SW480 (cell line): ENCODE data around the gene RAB7B.

Experiments
- DNase-seq: peaks from one replicate; pipeline ENCODE4 v3.0.0-alpha.2; 2016; ENCODE audit warnings: low spot score

The RAB7B gene

DNA sequence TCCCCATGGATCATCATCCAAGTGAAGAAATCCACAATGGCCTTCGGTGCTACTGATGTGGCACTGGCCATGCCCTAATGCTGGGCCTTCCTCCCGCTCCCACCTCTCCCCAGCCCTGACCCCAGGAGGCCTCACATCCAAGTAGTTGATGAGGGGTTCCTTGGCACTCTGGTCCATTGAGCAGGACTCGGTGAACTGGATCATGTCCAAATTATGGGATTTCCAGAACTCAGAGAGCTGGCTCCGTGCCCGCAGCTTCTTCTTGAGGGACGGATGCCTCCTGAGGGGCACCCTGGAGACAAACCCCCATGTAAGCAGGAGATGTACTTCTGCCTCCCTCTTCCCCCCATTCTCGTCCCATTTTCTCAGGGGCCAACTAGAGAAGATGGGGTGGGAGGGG is 19.6 kb upstream of the RAB7B start:
- DNase-seq, result no peak

- peak; percentile 39 for DNase-seq
Measured at GRCh38 chr1:206021626-206022365, 18.6 kb upstream of the RAB7B start.

GRCh38 chr1:206021008-206021625 is 17.9 kb upstream of the RAB7B start:
- DNase-seq, result no peak

DNA sequence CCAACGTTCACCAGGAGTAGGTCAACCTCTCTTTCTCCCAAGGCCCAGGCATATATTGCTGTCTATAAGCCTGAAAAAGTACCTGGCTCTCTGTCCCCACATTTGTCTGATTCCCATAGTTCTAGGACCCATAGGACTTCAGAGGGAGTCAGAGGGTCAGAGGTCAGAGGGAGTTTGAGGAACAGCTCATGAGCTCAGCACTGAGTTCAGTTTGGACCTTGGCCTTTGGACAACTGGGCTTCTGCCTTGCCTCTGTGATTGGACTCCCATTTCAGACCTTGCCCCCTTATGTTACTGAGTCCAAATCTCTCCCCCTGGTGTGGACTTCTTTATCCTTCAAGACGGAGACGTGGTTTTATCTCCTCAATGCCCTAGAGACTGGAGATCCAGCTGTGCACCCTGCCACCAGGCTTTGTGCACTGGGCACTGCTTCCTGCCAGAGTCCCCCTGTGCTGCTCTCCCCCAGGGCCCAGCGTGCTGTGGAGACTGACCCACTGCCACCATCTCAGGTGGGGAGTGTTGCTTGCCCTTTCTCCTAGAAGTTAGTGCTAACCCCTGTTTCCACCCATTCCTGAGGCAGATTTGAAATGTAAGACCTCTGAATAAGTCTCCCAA is 17.3 kb upstream of the RAB7B start:
- no peak for DNase-seq

- no peak for DNase-seq
Measured at GRCh38 chr1:206015071-206015470, 11.9 kb upstream of the RAB7B start.

DNA sequence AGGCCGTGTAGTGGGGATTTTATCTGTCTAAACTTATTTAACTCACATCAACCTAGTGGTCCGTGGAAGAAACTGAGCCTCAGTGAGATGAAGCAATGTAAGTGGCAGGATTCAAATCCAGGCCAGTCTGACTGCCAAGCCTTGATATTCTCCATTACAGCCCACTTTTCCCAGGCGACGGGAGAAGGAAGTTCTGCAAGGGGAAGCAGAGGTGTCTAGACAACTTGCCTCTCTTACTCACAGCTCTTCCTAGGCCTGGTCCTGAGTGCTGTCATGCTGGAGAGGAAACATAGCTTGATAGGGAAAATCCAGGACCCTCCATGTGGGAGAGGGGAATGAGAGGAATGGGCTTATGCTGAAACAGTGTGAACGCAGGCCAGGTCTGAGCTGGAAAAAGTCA is 11.4 kb upstream of the RAB7B start:
- DNase-seq, result no peak

- DNase-seq, result no peak
Measured at GRCh38 chr1:206013026-206013795, 10.0 kb upstream of the RAB7B start.

DNA sequence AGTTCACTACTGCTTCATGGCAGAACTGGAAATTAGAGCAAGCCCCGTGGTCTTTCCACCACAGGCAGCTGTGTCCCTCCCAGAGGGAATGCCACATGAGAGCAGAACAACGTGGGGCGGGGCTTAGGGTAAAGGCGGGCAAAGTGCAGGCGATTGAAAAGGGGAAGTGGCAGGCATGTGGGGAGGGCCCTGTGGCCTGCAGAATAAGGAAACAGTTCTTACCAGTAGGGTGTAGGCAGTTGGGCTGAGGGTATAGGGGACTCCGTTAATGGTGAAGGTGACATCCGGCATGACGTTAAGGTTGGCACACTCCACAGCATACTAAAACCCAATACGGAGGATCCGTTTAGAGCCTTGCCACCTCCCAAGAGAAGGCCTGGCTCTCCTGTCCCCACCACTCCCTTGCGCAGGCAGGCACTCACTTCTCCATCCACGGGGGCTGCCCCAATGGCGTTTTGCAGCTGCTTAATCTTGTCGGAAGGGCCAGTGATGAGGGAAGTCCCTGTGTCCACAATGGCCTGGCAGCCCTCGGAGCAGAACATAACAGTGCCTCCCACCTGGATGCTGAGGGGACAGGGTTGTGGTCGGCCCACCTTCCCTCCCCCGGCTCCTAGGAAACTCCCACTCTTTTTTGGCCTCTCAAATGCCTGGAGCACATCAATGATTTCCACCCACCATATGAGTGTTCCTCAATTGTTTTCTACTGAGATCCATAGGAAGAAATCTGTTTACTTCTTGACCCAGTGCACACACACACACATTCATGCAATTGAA is 9.1 kb upstream of the RAB7B start:
- DNase-seq, result peak; percentile 80

DNA sequence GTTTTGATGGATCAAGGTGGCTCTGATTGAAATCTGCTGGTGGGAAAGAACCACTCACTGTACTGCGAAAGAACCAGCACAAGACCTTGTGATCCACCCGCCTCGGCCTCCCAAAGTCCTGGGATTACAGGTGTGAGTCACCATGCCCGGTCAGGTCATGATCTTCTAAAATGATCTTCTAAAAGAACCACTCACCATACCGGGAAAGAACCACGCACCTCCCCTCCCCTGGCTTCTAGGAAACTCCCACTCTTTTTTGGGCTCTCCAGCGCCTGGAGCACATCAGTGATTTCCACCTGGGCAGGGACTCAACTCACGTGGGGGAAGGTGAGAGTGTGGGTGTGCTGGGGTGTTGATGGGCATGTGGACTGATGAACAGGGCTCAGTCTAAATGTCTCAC is 7.9 kb upstream of the RAB7B start:
- DNase-seq, result no peak

GRCh38 chr1:206010060-206010459 is 6.9 kb upstream of the RAB7B start:
- no peak for DNase-seq

GRCh38 chr1:206006946-206007345 is 3.8 kb upstream of the RAB7B start:
- DNase-seq, result no peak

- DNase-seq, result no peak
Measured at GRCh38 chr1:206005778-206006180, 2.6 kb upstream of the RAB7B start.

GRCh38 chr1:206005234-206005633 is 2.0 kb upstream of the RAB7B start:
- no peak for DNase-seq

DNA sequence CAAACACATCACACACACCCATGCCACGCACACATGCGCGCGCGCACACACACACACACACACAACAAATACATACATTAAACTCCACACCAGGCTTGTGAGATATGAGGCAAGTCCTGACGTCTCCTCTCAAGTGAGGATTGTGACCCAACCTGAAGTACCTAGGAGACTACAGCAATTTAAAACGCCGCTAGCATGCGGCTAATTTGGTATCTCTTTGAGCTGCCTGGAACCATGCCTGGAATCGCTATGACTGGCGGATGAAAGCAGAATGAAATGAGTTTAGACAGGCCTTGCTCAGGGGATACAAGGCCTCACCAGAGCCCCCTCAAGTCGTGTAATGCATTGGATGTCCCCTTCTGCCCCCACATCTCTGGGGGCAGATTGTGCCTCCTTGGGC is 1.6 kb upstream of the RAB7B start:
- no peak for DNase-seq

DNA sequence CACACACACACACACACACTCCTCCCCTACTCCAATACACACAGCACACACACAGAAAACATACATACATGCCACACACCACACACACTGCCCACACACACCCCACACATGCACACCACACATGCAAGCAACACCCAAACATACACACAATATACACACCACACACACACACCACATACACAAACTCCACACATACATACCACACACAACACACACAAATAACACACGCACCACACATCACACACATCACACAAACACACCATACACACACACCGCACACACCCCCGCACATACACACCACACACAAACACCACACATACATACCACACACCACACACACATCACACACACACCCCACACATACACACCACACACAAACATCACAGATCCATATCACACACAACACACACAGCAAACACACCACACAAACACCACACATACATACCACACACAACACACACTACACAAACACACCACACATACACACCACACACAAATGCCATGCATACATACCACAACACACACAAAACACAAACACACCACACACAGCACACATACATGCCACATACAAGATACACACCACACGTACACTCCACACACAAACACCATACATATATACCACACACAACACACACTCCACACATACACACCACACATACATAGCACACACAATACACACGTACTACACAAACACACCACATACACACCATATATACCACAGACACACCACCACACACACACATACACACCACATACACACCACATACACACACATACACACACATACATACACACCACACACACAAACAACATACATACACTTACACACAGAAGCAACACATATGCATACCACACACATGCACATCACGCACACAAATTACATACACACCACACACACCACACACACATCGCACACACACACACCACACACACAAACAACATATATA is 932 bp upstream of the RAB7B start:
- DNase-seq, result no peak

DNA sequence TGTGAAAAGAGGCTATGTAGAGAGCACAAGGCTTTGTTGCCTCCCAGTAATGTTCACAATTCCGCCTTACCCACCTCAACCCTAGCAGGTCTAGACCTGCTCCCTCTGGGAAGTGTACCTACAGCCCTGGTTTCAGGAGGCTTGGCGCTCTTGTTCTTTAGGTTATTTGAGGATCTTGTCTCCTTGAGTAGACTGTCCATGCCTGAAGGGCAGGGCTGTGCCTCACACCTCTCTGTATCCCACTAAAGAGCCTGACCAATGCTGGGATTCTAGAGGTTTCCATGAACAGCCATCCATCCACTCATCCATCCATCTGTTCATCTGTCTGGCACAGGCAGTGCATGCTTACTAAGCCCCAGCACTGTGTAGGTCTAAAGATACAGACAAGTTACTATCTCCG is 1.0 kb downstream of the RAB7B start:
- no peak for DNase-seq

DNA sequence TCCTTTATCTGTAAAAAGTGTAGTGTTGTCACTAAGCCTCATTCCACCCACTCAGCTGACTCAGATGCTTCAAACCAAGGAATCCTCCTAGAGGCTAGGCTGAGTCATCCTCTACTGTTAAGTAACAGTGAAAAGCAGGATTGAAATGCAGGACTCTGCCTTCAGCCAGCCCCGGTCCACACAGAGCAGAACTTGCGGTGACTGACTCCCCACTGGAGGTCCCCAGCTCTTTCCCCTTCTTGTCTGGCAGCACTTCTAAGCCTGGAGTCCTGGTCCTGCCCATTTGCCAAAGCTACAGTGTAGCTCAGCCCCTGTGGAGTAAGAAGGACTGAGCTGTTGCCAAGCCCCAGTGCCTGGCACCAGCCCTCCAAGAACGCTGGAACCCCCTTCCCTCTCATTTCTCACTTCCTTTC is 1.7 kb downstream of the RAB7B start:
- DNase-seq, result peak; percentile 68

GRCh38 chr1:206000641-206001339 is 2.4 kb downstream of the RAB7B start:
- DNase-seq, result peak; percentile 44

DNA sequence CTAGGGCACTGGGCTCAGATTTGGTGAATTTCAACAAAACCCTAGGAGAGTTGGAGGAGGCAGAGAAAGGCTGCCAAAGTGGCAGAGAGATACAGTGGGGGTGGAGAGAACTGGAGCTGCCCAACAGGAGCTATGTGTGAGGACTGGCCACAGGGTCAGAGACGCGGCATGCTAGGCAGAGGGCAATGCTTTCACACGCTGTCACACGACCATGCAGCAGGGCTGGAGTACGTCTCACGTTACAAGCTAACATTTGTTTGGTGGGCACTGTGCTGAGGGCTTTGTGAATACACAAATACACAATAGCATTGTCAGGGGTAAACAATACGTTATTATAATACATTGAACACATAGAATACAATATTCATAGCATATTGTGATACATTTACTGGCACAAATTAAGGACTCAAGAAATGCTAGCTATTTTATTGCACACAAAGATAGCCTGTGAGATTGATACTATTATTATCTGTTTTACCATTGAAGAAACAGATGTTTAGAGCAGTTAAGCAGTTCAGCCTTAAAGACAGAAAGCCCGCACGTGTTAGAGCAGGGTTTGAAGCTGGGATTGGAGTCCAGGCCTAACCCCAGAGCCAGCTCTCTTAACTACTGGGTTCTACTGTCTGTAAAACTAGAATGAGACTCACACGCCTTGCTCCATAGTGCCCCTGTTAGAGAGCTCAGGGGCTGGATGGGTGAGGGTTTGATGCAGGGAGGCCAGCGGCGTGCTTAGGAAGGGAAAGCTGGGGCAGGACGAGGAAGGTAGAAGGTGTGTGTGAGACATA is 4.5 kb downstream of the RAB7B start:
- DNase-seq, result no peak
